Measurements from ENCODE around the gene TLE1. TPM values are rescaled to one million over a fixed set of nuclear protein-coding genes. Genes with fewer than 3 reads are reported as not detected.

TLE1 gene
- total RNA-seq, 6 experiments from 2014 or later: 6.7 to 15.3 (median 13.0) TPM

DNA sequence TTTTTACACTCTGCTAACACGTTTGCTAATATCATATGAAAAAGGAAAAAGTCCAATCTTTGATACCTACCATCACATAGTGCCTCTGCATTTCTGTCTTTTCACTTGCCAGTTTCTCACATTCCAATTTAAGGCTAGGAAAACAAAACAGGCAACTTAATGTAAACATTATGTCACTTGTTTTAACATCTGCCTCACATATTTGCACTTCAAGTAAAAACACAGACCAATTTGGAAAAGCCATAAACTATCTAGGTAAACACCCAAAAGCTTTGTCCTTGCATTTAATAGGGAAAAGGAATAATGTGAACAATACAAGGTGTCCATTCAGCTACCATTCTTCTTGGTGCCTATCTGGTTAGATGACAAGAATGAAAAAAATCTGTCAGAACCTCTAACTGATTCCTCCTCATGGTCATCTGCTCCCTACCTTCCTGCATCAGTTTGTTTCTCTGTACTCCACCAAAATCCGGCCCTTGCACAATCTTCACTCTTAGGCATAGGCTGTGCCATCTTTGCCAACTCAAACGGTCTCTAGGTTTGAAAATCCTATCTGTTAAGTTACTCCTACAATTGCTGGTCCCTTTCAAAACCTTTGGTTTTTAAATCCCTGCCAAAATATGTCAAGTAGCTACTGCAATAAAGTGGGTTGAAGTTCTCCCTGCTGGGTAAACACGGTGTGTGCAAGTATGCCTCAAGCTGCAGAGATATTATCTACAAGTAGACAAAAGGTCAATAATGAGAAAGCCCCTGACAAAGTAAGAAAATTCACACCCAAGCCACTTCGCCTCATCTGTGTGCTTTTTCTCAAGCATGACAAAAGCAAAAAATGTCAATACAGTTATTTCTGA lies 3.4 kb downstream of the TLE1 start:
- Mint-ChIP-seq H3K27ac (no peak overlapping the region), H3K36me3 (ENCODE audit: low read depth) (peaks cover 4% of the 10 kb centered on the region), H3K27me3 (ENCODE audit: insufficient read depth) (peaks cover 5% of the 10 kb centered on the region; the same call in 1 of the 2 replicates), H3K4me3 (no peak overlapping the region), H3K4me1 (ENCODE audit: low read depth) (peaks cover 7% of the 10 kb centered on the region), H3K9me3 (no peaks in the 10 kb centered on the region)
- TF ChIP-seq, protein P1, sequence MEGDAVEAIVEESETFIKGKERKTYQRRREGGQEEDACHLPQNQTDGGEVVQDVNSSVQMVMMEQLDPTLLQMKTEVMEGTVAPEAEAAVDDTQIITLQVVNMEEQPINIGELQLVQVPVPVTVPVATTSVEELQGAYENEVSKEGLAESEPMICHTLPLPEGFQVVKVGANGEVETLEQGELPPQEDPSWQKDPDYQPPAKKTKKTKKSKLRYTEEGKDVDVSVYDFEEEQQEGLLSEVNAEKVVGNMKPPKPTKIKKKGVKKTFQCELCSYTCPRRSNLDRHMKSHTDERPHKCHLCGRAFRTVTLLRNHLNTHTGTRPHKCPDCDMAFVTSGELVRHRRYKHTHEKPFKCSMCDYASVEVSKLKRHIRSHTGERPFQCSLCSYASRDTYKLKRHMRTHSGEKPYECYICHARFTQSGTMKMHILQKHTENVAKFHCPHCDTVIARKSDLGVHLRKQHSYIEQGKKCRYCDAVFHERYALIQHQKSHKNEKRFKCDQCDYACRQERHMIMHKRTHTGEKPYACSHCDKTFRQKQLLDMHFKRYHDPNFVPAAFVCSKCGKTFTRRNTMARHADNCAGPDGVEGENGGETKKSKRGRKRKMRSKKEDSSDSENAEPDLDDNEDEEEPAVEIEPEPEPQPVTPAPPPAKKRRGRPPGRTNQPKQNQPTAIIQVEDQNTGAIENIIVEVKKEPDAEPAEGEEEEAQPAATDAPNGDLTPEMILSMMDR (IDR thresholded peaks at IDR 0.05): peak; percentile 55
- DNase-seq: peak; percentile 44

DNA sequence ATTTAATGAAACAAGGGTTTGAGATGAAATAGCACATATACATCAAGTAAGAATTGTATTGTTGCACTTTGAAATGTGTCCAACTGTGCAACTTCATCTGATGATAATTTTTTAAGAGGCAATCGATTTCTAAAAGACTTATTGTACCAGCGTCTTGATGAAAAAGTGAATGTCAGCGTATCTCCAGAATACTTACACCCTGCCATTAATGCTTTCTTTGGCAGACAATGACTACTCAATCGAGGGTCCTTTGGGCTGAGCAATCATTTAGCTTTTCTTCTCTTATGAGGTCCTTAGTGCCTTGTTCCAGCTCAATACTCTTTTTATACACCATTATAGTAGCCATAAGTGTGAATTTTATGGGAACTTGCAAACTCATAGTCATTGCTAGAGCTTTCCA lies 4.7 kb downstream of the TLE1 start:
- DNase-seq: no peak
- Mint-ChIP-seq H3K27ac (no peak overlapping the region), H3K9me3 (no peaks in the 10 kb centered on the region), H3K4me1 (ENCODE audit: low read depth) (no peaks in the 10 kb centered on the region), H3K4me3 (no peak overlapping the region), H3K27me3 (ENCODE audit: insufficient read depth) (peaks cover 2% of the 10 kb centered on the region; the same call in 1 of the 2 replicates), H3K36me3 (ENCODE audit: low read depth) (peaks cover 4% of the 10 kb centered on the region)
- TF ChIP-seq, protein P1 (IDR thresholded peaks at IDR 0.05): no peak

DNA sequence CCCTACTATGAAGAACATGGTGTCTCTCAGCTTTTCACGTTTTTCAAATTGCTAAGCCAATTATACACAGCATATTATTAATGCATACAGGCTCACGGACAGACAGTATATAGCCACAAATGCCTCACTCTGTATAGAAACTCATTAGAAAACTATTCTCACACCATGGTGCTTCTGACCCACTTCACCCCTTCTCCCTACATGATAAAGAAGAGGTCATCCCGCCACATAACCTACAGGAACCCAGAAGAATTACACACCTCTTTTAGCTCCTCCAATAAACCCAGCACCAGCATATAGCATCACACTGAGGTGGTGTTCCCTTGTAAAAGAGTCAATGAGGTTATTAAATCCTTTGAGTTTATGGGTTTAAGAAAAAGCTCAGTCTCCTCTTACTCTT lies 5.6 kb downstream of the TLE1 start:
- peaks cover 4% of the 10 kb centered on the region for H3K36me3 Mint-ChIP-seq (ENCODE audit: low read depth)
- H3K9me3 Mint-ChIP-seq: no peaks in the 10 kb centered on the region
- H3K27ac Mint-ChIP-seq: no peak overlapping the region
- TF ChIP-seq, protein P1 (IDR thresholded peaks at IDR 0.05): no peak
- H3K4me3 Mint-ChIP-seq: no peak overlapping the region
- DNase-seq: no peak
- H3K27me3 Mint-ChIP-seq (ENCODE audit: insufficient read depth): peaks cover 2% of the 10 kb centered on the region; the same call in 1 of the 2 replicates
- H3K4me1 Mint-ChIP-seq (ENCODE audit: low read depth): no peaks in the 10 kb centered on the region

DNA sequence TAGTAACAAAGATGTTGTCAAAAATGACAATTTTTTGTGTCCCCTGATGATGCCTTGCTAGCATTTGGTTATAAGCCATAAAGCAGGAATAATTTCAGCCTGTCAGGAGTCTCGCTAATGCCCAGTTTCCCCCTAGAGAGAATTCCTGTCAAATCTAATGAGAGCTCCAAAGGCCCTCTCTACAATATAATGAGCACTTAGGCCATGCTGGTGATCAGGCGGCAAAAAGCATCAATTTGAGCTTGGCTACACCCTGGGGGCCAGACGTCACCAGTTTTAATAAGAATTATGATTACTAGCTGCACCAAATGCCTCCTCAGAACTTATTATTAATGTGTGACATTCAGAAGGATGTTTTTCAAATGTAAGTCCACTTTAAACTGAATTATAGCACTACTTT lies 6.1 kb downstream of the TLE1 start:
- no peak for DNase-seq
- Mint-ChIP-seq H3K36me3 (ENCODE audit: low read depth) (peaks cover 4% of the 10 kb centered on the region), H3K27ac (no peak overlapping the region)

DNA sequence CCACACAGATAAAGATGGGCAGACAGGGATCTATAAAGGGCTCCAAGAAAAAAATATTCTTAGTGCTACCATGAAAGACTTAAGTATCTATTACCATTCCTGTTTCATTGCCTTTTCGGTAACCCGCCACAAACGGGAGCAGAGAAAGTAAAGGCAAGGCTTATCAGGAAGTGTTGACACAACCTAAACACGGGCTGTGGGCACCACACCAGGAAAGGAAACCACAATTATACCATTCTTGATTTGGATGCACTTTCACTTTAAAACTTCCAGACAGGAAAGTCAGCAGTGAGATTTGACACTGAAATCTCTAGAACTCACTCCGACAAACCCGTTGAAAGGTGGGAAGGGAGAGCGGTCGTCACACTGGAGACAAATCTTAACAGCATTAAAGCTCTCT lies 6.5 kb downstream of the TLE1 start:
- Mint-ChIP-seq H3K27me3 (ENCODE audit: insufficient read depth) (peaks cover 2% of the 10 kb centered on the region; the same call in 1 of the 2 replicates), H3K27ac (no peak overlapping the region), H3K36me3 (ENCODE audit: low read depth) (peaks cover 4% of the 10 kb centered on the region), H3K9me3 (no peaks in the 10 kb centered on the region), H3K4me3 (no peak overlapping the region), H3K4me1 (ENCODE audit: low read depth) (peaks cover 4% of the 10 kb centered on the region)
- TF ChIP-seq, protein P1 (IDR thresholded peaks at IDR 0.05): no peak
- DNase-seq: no peak

More for the DNA sequence above, 6.1 kb downstream of the TLE1 start:
- H3K4me1 Mint-ChIP-seq (ENCODE audit: low read depth): no peaks in the 10 kb centered on the region
- H3K4me3 Mint-ChIP-seq: no peak overlapping the region
- H3K27me3 Mint-ChIP-seq (ENCODE audit: insufficient read depth): peaks cover 2% of the 10 kb centered on the region; the same call in 1 of the 2 replicates
- TF ChIP-seq, protein P1 (IDR thresholded peaks at IDR 0.05): no peak
- H3K9me3 Mint-ChIP-seq: no peaks in the 10 kb centered on the region
